ENCODE data around the gene BID.
"Not testable (repeated sequence)": the region's sequence is repeated elsewhere in the genome, so short reads cannot be mapped to it uniquely, and the experiment has no call there.

Gene BID

DNA sequence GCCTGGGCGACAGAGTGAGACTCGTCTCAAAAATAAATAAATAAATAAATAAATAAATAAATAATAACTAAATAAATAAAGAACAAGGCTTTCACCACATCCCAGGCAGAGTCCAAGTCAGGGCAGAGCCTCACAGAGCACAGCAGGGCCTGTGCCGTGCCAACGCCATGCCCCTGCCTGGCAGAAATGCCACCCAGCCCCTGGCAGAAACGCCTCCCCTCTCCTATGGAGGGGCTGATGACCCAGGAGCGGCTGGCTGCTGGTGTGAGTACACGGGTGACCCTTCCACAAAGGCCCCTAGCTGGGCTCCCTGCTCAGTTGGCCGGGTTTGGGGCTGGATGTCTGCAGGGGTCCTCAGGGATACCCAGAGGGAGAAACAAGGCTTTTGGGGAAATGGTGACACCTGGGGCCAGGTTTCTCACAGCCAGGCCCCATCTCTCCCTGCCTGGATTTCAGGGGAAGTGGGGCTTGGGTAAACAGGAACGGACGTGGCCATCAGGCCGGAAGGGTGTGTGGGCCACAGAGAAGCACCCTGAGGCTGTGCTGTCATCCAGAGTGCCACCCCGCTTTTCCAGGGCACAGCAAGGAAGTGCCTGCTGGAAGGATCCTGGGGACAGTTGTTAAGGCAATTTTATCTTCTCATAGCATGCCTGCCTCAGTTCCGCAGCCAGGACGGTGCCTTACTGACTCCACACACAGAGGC, 5.1 kb downstream of the BID start:
- DNase-seq (ENCODE audit: low spot score), result no peak

DNA sequence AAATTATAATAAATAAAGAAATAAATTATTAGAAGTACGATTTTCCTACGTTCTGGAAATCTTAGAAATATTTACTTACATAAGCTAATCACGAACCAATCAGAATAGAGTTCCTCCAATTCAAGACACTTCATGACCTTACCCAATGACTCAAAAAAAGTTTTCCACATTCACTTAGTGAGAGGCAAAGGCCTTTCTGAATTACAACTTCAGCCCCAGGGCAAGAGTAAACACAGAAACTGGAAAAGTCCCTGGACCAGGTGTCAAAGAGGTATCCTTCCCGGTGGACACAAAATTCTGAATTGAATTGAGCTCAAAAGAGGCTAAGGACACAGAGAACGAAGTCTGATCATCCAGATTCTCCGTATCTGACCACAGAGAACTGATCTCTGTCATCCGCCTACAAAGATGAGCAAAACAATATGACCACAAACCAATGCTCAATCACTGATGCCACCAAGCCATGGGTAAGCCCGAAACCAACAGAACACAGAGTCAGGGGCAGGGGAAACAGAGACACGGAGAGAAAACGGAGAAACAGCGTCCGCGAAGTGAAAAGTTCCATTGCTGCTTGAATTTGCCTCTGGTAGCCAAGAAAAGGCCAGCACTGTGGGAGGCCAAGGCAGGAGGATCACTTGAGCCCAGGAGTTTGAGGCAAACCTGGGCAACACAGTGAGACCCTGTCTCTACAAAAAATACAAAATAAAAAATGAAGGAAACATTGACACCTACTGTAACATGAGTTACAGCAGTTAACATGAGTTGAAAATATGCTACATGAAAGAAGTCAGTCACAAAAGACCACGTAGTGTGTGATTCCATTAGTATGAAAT, 6.8 kb downstream of the BID start:
- DNase-seq (ENCODE audit: low spot score), result no peak

DNA sequence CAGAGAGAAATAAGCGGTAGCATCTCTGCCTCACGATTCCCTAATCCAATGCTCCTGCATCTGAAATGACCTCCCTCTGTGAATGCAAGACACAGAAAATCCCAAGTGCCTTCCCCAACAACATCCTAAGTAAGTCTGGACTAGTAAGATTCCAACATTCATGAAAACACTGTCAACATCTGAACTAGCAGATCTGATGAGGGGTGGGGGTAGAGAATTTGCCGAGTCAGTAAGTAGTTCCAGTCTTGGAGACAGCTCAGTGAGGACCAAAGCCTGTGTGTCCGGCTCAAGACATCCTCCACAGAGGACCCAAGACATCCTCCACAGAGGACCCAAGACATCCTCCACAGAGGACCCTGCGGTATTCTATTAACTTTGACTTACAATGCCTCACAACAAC, 9.4 kb downstream of the BID start:
- DNase-seq (ENCODE audit: low spot score), result not testable (repeated sequence)

DNA sequence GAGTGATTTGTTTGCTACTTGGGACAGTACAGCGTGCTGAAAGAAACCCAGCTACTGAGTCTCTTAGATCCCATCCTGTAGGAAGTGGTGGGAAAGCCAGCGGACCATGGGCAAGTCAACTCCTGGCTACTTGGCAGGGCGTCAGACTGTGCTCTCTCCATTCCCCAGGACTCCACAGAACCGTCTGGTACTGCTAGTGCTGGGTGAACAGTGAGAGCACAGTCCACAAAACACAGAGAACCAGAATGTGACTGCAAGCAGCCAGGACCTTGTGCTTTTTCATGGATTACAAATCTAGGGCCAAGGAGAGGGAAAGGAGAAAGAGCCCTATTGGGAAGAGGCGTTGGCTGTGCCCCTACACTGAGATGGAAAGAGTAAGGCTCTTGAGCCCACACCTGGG, 10.2 kb downstream of the BID start:
- DNase-seq (ENCODE audit: low spot score), result no peak

DNA sequence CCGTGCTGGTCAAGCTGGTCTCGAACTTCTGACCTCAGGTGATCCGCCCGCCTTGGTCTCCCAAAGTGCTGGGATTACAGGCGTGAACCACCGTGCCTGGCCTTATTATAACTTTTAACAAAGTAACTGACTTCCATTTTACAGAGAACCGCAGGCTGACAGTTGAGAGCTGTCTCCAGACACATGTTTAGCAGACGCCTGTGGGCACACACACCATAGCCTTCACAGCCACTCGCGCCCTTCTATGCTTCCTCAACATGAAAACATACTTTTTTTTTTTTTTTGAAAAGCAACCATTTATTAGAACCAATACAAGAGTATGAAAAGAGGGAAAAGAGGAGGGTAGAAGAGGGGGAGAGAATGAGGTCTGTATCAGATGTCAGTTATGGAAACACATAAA, 10.8 kb downstream of the BID start:
- not testable (repeated sequence) for DNase-seq (ENCODE audit: low spot score)

DNA sequence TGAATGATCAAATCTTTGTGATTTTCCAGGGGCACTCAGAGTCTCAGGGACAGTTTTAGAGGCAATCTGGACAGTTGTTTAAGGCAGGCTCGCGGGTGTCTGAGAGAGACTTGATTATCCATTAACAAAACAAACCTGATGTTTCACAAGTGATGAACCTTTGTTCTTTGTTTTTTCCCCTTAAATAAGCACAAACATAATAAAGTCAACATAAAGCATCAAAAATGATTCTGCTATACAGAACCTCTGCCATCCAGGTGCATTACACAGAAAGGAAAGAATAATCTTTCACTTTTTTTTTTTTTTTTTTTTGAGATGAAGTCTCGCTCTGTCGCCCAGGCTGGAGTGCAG, 13.2 kb downstream of the BID start:
- no peak for DNase-seq (ENCODE audit: low spot score)

DNA sequence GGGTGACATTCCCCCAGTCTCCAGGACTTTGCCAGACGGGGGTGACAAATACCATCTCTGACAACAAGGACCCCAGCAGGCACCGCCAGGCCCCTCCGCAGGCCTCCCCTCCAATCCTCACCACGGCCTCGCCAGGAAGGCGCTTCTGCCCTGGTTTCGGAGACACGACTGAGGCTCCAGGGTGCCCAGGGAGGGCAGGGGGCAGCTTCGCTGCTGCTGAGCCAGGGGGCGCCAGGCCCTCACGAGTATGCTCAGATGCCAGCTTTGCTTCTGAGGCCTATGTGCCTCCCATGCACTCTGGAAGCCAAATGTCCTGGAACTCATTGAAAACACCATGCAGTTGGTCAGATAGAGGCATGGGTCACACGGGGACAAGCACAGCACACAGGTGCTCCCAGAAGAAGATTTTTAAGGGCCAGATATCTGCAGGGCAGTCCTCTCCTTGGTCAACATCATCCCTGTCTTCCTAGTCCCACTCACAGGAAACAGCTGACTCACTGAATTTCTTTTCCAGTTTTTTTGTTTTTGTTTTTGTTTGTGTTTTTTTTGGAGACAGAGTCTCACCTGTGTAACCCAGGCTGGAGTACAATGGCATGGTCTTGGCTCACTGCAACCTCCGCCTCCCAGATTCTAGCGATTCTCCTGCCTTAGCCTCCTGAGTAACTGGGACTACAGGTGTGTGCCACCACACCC, 19.9 kb downstream of the BID start:
- peak; percentile 50 for DNase-seq (ENCODE audit: low spot score)

DNA sequence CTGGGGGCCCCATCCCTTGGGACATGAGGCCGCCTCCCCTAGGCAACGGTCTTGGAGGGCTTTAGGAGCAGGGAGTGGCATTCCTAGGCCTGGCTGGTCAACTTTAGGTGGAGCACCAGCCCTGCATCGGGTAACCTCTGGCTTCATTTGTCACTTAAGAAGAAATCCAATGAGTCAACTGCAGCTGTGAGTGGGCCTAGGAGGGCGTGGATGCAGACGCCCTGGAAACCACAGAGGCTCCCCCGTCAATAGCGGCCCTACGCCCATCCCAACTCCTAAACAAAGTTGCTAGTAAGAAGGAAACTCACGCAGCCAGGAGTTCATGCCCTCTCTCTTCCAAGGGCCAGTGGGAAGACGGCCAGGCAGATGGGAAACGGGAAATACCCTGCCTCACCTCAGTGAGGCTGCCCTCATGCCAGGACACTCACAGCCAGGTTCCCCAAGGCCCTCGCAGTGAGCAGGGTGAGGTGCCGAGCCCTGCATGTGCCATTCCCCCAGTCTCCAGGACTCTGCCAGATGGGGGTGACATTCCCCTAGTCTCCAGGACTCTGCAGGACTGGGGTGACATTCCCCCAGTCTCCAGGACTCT, 20.8 kb downstream of the BID start:
- DNase-seq (ENCODE audit: low spot score), result no peak

DNA sequence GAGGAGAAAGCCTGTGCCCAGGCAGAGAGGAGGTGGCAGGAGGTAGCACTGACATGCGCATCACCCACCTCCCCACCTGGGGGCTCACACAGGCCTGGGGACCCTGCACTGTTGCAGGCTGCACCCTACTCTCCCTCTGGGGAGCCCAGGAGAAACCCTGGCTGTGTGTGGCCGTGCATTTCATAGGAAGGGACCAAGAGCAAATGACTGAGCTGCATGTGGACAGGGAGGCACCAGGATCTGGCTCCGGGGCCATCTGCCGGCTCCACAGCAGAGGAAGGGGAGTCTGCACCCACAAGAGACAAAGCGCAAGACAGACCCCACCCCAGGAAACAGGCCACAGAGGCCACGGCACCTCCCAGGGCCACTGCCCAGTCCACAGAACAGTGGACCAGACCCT, 22.7 kb downstream of the BID start:
- no peak for DNase-seq (ENCODE audit: low spot score)

DNA sequence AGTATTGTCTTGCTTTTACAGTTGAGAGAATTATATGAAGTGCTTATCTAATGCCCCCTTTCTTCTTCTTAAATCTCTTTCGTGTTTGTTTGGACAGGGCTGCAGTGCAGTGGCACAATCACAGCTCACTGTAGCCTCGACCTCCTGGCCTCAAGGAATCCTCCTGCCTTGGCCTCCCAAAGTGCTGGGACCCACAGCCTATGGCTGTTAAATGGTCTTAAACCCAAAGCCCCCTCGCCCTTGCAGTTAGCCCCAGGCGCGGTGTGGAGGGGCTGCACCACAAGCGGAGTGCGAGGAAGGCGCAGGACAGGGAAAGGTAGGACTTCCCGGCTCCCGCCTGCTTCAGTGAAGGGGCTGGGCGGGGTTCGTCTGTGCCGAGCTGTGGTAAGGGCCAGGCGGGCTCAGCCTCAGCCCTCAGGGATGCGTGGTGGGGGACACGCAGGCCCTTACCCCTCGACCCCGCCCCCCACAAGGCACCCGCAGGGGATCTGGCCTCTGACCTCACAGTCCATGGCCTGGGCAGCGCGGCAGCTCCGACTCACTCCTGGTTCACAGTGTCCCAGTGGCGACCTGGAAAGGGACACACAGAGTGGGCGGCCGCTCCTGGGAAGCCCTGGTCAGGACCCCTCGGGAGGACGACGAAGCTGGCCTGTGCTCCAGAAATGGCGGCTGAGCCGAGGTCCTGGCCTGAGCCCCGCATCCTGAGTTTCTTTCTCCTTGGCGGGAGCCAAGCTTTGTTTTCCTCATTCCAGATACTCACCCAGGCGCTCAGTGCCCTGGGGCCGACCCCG, 24.5 kb downstream of the BID start:
- DNase-seq (ENCODE audit: low spot score), result no peak

DNA sequence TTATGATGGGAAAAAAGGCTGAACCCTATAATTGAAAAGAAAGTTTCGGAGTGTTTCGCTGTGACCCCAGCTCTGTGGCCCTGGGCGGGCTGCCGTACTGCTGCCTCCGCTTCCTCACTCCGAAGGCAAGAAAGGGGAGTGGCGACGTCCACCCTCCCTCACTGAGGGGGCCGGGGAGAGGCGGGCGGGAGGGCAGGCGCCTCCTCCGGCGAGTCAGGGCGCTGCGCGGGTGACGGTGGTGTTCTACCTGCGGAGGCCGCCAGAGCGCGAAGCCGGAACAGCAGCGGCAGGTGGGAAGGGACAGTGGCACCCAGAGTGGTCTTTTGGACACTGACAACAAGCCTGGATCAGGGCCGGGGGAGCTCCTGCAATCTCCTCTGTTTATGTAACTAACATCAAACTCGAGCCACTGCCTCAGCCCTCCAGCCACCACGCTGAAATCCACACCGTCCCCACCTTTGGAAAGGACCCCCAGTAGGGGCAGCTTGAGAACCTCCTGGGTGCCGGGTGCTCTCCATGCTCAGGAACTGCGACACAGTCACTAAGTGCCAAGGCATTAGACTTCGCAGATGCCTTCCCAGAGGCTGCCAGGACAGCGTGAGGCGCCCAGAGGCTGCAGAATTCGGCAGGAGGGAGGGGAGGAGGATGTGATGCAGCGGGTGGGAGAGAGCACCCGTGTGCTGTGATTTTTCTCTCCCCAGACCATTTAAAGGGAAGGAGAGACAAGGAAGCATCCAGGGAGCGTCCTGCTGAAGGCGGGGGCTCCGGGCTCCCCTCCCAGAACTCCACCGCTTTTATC, 25.5 kb downstream of the BID start:
- peak; percentile 87 for DNase-seq (ENCODE audit: low spot score)

DNA sequence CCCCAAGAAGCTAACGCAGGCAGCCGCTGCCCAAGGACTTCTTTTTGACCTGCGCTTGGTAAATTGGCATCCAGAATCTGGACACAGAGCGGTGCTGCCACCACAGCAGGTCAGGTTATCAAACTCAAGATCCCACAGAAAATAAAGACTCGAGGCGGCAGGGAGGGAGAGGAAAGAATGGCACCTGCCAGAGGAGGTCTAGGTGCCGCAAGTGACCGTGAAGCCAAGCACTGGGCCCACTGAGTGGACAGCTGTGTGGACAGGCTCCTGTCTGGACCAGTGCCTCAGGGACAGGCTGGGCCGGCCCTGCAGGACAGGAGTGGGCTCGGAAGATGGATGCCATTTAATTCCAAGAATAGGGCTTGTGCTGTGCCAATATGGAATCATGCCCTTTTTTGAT, 27.4 kb downstream of the BID start:
- no peak for DNase-seq (ENCODE audit: low spot score)

DNA sequence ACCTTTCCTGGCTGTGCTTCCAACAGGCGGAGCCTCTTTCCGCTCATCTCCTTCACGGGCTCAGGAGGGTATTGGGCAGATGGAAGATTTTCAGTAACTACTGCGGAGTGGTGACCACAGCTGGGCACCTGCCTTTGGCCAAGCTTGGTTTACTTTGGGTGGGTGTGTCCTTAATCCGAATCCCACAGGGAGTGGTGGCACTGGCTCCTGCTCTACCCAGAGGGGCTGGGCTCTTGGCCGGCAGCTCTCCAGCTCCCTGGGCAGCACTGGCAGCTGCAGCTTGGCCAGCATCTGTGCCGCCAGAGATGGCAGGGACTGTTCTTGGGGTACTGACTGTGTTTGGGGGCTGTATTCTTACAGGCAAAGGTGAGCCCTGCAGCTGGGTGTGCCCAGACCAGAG, 29.8 kb downstream of the BID start:
- no peak for DNase-seq (ENCODE audit: low spot score)

DNA sequence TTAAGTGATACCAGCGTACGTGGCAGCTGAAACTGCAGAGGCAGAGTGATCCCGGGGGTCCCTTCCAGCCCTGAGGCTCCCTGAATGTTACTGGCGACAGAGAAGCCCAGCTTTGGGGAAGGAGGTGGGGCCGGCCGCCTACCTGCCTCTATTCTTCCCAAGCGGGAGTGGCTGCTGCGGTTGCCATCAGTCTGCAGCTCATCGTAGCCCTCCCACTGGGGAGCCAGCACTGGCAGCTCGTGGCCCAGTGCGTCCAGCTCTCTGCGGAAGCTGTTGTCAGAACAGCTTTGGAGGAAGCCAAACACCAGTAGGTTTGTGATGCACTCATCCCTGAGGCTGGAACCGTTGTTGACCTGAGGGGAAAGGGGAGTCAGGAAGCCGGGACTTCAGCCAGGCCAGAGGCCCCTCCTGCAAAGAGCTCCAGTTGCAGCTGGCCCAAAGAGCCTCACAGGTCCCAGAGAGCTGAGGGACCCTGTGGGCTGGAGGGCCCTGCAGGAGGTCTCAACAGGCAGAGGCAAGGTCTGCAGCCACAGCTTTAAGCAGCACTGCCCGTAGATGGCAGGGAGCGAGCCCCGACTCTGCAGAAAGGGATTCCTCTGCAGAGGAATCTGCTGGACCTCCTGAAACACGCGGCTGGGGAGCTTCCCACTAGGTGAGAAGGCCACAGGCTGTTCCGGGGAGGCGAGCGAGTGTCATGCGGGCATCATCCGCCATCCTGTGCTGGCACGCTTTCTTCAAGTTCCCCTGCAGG, 30.4 kb downstream of the BID start:
- DNase-seq (ENCODE audit: low spot score), result no peak

DNA sequence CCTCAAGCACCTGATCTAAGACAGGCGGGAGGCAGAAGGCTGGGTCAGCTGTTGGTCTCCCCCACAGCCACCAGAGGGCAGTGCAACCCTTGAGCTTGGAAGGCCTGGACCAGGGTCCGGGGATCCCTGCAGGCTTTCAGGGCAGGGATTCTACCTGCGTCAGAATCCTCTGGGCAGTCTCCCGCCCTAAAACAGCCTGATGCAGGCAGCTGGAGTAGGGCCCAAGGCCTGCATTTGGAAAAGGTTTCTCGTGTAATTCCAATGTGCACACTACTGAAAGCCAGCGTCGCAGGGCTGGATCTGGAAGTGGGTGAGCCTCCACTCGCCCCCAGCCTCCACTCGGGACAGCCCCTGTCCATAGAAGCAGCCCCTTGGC, 31.8 kb downstream of the BID start:
- peak; percentile 93 for DNase-seq (ENCODE audit: low spot score)

DNA sequence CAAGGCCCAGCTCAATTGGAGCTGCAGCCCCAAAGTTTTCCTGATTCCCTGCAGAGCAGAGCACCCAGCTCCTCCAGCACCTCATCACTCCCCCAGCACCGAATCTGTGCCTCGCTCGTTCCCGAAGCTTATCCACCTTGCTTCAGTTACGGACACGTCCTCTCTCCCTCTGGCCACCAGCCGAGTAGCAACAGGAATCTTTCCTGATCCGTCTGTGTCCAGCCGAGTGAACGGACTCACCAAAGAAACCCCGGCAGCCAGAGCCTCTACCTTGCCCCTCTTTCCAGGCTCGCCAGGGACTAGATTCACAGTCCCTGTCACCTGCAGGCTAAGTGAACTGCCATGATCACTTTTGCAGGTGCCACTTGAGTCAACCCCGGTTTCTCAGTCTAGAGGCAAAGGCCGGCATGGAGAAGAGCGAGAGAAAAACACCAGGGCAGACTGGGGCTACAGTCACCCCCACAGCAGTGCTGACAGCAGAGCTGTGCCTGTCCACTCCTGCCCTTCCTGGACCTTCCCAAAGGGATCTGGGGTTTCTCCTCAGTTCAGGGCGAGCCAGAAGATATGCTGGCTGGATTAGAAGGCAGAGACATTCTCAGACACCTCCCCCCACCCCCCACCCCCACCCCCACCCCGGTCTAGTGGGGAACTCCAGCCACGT, 32.3 kb downstream of the BID start:
- DNase-seq (ENCODE audit: low spot score), result no peak

DNA sequence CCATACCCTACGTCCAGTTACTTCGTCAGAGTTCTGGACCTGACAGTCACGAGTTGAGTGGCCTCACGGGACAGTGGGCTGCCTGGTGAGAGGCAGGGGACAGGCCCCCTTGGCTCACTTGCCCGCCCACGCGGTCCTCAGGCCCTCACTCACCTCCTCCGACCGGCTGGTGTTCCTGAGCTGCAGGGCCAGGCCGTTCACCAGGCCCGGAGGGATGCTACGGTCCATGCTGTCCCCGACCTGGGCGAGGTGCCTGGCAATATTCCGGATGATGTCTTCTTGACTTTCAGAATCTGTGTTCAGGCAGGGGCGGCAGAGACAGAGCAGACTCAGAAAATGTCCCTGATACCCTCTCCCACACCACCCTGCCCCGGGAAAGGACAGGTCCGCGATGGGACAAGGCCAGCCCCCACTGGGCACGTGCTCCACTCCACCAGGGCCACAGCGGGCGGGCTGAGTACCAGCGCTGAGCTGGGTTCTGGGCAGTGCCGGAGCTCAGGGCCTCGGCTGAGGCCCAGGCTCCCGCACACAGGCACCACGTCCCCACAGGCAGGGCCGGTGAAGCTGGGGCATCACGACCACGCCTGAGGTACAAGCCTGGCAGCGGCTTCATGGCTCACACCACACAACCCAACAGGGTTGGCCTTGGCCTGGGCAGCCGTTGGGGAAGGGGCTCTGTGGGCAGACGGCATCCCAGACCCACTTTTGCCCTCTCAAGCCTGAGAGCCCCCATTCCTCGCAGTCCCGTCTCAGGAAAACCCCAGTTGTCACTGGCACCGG, 34.9 kb downstream of the BID start:
- DNase-seq (ENCODE audit: low spot score), result no peak

DNA sequence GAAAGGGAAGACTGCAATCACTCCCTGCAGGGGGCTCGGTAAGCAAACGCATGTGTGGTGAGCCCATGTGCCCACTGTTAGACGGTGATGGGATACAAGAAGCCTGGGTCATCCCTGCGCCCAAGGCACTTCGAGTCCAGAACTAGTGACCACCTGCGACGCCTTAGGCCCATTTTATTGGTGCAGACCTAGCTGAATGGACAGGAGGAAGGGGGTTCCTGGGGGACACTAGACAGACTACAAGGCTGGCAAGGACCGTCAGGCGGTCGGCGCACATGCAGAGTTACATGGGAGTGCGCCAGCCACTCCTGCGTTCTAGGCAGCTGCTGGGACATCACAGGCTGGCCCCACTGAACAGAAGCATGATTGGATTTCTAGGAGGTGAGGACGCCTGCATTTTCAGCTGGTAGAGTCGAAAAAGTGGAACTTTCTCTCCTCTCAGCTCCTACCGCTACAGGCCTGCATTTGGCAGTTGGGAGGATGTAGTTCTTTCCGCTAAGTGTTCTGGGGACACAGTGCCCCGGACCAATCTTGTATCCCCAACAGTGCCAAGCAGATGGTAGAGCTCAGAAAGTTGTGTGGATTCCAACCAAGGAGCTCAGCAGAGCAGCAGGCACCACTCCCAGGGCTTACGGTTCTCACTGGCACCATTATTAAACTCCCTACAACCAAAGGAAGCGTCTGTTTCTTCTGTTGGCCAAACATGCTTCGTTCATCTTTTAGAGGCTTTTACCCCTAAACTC, 35.7 kb downstream of the BID start:
- no peak for DNase-seq (ENCODE audit: low spot score)
